HG02588 (cell line): Measurements from ENCODE around the gene SLC46A2.

Source experiments
- ATAC-seq: cut with Tn5 transposase; IDR thresholded peaks from one replicate; pipeline ENCODE4 v1.9.1; 2021; ENCODE audit warnings: mild to moderate bottlenecking, moderate library complexity; ENCODE audit not compliant: unreplicated experiment

SLC46A2 gene

DNA sequence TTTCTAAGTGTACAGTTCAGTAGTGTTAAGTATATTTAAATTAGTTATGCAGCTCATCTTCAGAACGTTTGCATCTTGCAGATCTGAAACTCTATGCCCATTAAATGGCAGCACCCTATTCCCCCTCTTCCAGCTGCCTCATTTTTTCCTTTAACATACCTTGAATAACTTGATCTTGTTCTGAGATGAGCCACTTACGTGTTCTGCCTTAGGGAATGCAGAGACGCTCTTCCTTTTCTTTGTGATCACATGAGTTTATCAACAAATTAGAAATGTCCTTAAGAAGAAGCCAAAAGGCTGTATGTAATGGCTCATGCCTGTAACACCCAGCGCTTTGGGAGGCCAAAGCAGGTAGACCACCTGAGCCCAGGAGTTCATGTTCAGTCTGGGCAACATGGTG lies 57.6 kb downstream of the SLC46A2 start:
- ATAC-seq: no peak

- ATAC-seq: no peak
These were observed 58.7 kb downstream of the SLC46A2 start for GRCh38 chr9:112831969-112832368.

- no peak for ATAC-seq
These were observed 59.3 kb downstream of the SLC46A2 start for GRCh38 chr9:112831281-112831851.
